ENCODE results near the gene ROBO1.
"Not testable (repeated sequence)": the region's sequence is repeated elsewhere in the genome, so short reads cannot be mapped to it uniquely, and the experiment has no call there.

ROBO1 gene

DNA sequence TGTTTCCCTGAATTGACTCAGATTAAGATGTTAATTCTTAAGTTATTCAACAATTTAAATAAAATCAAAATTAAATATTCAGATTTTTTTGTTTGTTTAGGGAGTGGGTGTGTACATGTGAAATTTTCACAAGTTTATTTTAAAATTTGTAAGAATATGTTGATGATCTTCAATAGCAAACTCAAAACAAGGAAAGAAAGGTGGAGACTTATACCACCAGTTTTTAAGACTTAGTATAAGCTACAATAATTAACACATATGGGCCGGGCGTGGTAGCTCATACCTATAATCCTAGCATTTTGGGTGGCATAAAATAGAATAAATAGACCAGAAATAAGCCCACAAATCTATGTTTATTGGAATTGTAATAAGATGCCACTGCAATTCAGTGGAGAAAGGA lies 1084.5 kb downstream of the ROBO1 start:
- DNase-seq (ENCODE audit: low read depth), result no peak

- not testable (repeated sequence) for DNase-seq (ENCODE audit: low read depth)
Measured at GRCh38 chr3:78675119-78675805, 1092.5 kb downstream of the ROBO1 start.

- no peak for DNase-seq (ENCODE audit: low read depth)
Measured at GRCh38 chr3:78670746-78671145, 1097.1 kb downstream of the ROBO1 start.

DNA sequence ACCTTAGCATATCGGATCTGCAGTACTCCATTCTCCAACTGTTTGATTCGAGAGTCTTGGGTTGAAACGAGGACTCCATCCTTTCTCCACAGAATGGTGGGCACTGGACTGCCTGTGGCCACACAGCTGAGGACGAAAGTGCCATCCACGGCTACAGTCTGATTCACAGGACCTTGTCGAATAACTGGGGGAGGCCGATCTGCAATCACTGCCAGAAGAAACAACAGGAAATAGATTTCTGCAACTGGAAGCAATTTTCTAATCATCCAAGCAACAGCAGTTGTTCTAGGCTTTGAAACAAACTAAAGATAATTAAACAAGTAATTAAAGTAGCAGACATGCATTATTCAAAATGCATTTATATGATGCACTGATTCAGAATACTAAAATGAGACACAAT lies 1097.7 kb downstream of the ROBO1 start:
- DNase-seq (ENCODE audit: low read depth), result no peak

- no peak for DNase-seq (ENCODE audit: low read depth)
Measured at GRCh38 chr3:78668302-78668701, 1099.5 kb downstream of the ROBO1 start.

DNA sequence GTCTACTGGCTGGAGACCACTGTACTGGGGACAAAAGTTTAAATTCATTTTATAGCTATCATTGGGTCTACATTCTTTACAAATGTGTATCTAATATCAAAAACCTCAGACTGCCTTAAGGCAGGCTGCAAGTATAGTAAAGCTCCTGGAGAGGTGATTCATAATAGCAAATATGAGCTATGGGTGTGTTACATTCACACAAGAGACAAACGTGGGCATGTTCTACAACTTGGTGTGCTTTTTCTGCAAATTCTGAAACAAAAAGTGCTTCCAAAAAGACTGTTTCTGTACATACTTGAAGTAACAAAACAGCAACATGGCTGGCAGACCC lies 1101.4 kb downstream of the ROBO1 start:
- DNase-seq (ENCODE audit: low read depth), result no peak

DNA sequence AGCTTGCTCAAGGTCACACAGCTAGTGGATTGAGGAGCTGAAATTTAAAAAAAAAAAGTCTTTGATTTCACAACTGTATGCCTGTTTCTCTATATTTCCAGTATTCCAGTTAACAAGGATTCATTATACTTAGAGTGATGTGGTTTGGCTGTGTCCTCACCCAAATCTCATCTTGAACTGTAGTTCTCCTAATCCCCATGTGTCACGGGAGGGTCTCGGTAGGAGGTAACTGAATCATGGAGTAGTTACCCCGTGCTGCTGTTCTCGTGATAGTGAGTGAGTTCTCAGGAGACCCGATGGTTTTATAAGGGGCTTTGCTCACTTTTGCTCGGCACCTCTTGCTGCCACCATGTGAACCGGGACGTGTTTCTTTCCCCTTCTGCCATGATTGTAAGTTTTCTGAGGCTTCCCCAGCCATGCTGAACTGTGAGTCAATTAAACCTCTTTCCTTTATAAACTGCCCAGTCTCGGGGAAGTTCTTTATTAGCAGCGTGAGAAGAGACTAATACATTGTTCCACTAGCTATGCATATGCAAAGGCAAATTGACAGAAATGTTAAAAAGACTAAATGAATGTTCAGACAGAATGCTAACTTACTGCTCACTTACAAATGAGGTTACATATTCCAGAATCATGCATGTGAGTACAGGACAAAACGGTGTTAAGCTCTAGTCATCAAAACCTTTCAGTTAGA lies 1101.9 kb downstream of the ROBO1 start:
- DNase-seq (ENCODE audit: low read depth), result no peak

DNA sequence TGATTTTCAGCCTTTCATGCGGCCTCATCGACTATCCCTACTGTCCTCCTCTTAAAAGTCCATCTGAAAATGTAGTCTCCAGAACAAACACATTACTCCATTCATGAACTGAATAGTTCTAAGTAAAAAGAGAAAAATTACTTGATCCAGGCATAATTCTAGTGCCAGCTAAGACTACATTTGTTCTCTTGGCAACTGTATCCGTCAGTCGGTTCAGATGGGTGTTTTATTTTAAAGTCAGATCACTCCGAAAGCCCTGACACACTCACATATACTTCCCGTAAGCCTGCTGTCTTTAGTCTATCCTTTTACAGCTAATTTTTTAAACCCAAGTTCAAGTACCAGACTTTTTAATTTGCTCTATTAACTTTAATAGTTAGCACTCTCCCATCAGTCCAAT lies 1102.7 kb downstream of the ROBO1 start:
- DNase-seq (ENCODE audit: low read depth), result no peak

GRCh38 chr3:78660957-78661356 lies 1106.8 kb downstream of the ROBO1 start:
- DNase-seq (ENCODE audit: low read depth), result no peak

DNA sequence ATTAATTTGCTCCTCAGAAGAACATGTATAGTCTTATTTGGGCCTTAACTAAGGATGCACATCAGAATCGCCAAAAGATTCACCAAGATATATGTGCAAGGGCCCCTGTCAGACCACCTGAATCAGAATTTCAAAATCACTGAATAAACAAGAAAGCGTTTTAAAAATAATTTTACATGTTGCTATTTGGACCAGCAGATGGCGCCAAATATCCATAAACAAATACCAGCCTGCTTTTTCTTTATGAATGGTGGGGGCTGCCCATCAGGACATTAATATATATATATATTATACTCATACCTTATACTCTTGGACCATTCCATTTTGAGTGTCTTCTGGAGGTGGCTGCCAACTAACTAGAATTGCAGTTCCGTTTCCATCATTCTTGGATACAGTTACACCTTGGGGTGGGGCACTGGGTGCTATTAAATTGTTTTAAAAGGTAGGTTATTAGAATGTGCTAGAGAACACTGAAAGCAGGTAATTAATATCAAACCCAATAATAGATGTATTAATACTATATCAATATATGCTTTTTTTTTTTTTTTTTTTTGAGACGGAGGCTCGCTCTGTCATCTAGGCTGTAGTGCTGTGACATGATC lies 1108.3 kb downstream of the ROBO1 start:
- DNase-seq (ENCODE audit: low read depth), result no peak

- no peak for DNase-seq (ENCODE audit: low read depth)
Measured at GRCh38 chr3:78647726-78648125, 1120.1 kb downstream of the ROBO1 start.

GRCh38 chr3:78645628-78646310 lies 1122.0 kb downstream of the ROBO1 start:
- no peak for DNase-seq (ENCODE audit: low read depth)

GRCh38 chr3:78644847-78645246 lies 1123.0 kb downstream of the ROBO1 start:
- no peak for DNase-seq (ENCODE audit: low read depth)

DNA sequence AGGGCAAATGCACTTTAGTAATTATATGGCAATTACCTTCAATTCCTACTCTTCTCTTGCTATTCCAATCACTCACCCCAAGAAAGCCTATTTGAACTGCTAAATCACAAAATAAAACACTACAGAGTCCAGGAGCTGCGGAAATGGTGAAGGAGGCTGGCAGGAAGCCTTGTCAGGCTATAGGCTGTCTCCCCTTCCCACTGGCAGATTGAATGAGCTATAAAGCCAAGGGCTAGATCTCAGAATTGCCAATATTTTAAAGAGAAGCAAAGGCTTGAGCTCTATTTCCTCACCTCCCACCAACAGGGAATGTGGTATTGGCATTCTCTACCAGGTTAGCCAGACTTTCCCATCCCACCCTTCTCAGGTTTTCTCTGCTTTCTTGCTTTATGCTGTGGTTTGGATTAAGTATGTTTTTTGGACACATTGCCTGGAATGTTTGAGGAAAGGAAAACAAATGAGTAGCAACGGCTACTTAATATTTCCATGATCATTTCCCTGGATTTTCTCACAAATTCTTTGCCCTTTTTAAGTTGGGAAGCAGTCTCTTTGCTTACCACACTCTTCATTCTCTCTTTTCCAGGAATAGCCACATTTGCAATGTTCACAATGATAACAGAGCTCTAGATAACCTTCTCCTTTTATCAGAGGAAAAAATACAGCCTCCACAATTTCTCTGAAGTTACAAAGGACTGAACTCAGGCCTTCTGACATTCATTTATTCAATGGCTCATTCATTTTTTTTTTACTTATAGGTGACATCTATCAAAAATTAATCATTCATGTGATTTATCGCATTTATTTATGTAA lies 1125.4 kb downstream of the ROBO1 start:
- DNase-seq (ENCODE audit: low read depth), result no peak

DNA sequence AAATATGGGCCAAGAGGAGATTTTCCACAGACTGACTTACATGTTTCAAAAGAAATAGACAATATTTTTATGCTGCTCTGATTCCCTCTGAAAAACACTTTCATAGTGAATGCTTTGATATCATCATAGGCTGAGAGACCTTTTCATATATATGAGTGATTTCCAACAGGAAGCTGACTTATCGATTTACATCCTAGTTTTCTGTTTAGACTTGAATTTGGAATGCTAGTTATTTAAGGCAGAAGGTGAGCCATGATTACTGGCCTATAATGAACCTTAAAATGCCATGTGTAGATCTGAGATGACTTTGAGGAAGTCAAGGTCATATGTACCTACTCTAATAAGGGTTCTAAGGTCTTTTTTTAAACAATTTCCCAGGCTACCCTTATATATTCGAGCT lies 1126.1 kb downstream of the ROBO1 start:
- DNase-seq (ENCODE audit: low read depth), result no peak

DNA sequence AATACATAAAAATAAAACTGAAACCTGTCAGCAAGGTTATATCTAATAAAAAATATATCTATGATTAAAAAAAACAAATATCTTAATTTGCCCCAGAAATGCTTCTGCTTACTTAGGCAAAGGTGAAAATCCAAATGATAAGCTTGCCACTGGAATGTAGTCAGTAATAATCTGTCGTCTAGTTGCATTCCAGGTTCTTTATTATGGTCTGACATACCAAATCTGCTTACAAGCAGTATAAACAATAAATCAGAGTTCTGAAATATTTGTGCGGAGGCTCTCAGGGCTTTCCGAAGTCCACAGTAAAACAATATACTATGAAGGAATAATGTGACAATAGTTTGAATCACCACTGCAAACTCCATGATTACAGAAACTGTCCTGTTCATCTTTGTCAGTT lies 1133.5 kb downstream of the ROBO1 start:
- DNase-seq (ENCODE audit: low read depth), result no peak

GRCh38 chr3:78633626-78634025 lies 1134.2 kb downstream of the ROBO1 start:
- DNase-seq (ENCODE audit: low read depth), result no peak

GRCh38 chr3:78632925-78633553 lies 1134.8 kb downstream of the ROBO1 start:
- DNase-seq (ENCODE audit: low read depth), result no peak

- no peak for DNase-seq (ENCODE audit: low read depth)
Measured at GRCh38 chr3:78629544-78629943, 1138.3 kb downstream of the ROBO1 start.

GRCh38 chr3:78621061-78621716 lies 1146.6 kb downstream of the ROBO1 start:
- no peak for DNase-seq (ENCODE audit: low read depth)

DNA sequence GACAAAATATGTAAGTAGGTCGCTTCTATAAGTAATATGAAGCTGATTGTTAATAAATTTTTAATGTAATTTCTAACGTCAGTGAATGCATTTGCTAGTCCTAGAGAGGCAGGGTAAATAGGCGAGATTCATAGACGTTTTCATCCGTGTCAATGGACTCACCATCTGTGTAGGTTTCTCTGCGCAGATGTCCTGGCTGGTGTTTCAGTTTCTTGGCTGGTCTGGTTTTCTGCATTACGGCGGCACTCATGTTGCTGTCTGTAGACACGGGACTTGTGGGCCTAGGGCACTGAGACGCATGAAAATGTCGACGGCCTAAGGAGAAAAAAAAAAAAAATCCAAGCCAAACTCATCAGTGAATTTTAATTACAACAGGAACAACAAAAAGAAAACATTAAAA lies 1153.3 kb downstream of the ROBO1 start:
- DNase-seq (ENCODE audit: low read depth), result no peak
